Mesenchymal stem cell (in vitro differentiated cells and primary cell): ENCODE data around the gene DNASE1L1.

Experiments used
- DNase-seq: peaks from one replicate; pipeline ENCODE4 v3.0.0-alpha.2; 2013
- H2AFZ ChIP-seq: one replicate; pipeline ENCODE4 v1.6.1; 2013; ENCODE audit warnings: low read depth, mild to moderate bottlenecking, control low read depth, inconsistent platforms, low read length, moderate library complexity
- H2AK5ac ChIP-seq: 2 replicates; pipeline ENCODE4 v1.6.1; 2013; ENCODE audit warnings: low read length, moderate library complexity, mild to moderate bottlenecking, inconsistent platforms; ENCODE audit not compliant: severe bottlenecking
- H2BK120ac ChIP-seq: one replicate; pipeline ENCODE4 v1.6.1; 2013; ENCODE audit warnings: low read depth, mild to moderate bottlenecking, inconsistent platforms, low read length, moderate library complexity
- H2BK12ac ChIP-seq, 2 experiments: one replicate each; pipeline ENCODE4 v1.6.1; 2013; ENCODE audit warnings: inconsistent platforms in 2 of 2, low read length in 2 of 2, mild to moderate bottlenecking in 2 of 2, moderate library complexity in 2 of 2, control low read depth in 1 of 2
- H2BK15ac ChIP-seq: one replicate; pipeline ENCODE4 v1.6.1; 2013; ENCODE audit warnings: mild to moderate bottlenecking, low read depth, inconsistent platforms; ENCODE audit not compliant: poor library complexity, severe bottlenecking
- H2BK5ac ChIP-seq: 2 replicates; pipeline ENCODE4 v1.6.1; 2013; ENCODE audit warnings: low read depth, mild to moderate bottlenecking, low read length, control low read depth, inconsistent platforms; ENCODE audit not compliant: poor library complexity, severe bottlenecking
- H3K14ac ChIP-seq, 2 experiments: one replicate each; pipeline ENCODE4 v1.6.1; 2013; ENCODE audit warnings: inconsistent platforms in 2 of 2, low read length in 2 of 2, control low read depth in 1 of 2, mild to moderate bottlenecking in 1 of 2, moderate library complexity in 1 of 2
- H3K18ac ChIP-seq, 2 experiments: one replicate each; pipeline ENCODE4 v1.6.1; 2013; ENCODE audit warnings: inconsistent platforms in 2 of 2, low read length in 2 of 2, control low read depth in 1 of 2, low read depth in 1 of 2, mild to moderate bottlenecking in 1 of 2
- H3K23ac ChIP-seq, 2 experiments: one replicate each; pipeline ENCODE4 v1.6.1; 2013; ENCODE audit warnings: inconsistent platforms in 2 of 2, low read length in 2 of 2, mild to moderate bottlenecking in 2 of 2, moderate library complexity in 2 of 2, control low read depth in 1 of 2
- H3K27ac ChIP-seq: 2 replicates; pipeline ENCODE4 v1.5.1; 2013; ENCODE audit warnings: mild to moderate bottlenecking, moderate library complexity, low read length, control low read depth, inconsistent platforms; ENCODE audit not compliant: poor library complexity, severe bottlenecking
- H3K27me3 ChIP-seq, 2 experiments: 2 replicates each; pipeline versions ENCODE4 v1.6.1 to v1.7.0; 2013; ENCODE audit warnings: low read length in 2 of 2, mild to moderate bottlenecking in 2 of 2, moderate library complexity in 2 of 2, control low read depth in 1 of 2, inconsistent platforms in 1 of 2; ENCODE audit not compliant: control insufficient read depth in 1 of 2, insufficient read depth in 1 of 2
- H3K36me3 ChIP-seq, 2 experiments: 2 replicates each; pipeline versions ENCODE4 v1.6.1 to v1.7.0; 2013; ENCODE audit warnings: low read length in 2 of 2, control low read depth in 1 of 2, inconsistent platforms in 1 of 2, low read depth in 1 of 2, mild to moderate bottlenecking in 1 of 2; ENCODE audit not compliant: insufficient read depth in 2 of 2, control insufficient read depth in 1 of 2
- H3K4ac ChIP-seq, 2 experiments: one replicate each; pipeline ENCODE4 v1.6.1; 2013; ENCODE audit warnings: inconsistent platforms in 2 of 2, low read length in 2 of 2, mild to moderate bottlenecking in 2 of 2, moderate library complexity in 2 of 2, control low read depth in 1 of 2, low read depth in 1 of 2
- H3K4me1 ChIP-seq: 2 replicates; pipeline ENCODE4 v1.6.1; 2013; ENCODE audit warnings: low read depth, low read length, control low read depth; ENCODE audit not compliant: control insufficient read depth, insufficient read depth
- H3K4me2 ChIP-seq: 2 replicates; pipeline ENCODE4 v1.6.1; 2013; ENCODE audit warnings: low read length, mild to moderate bottlenecking, inconsistent platforms; ENCODE audit not compliant: poor library complexity, severe bottlenecking
- H3K4me3 ChIP-seq, 2 experiments: 2 replicates each; pipeline versions ENCODE4 v1.5.1 to v1.7.0; 2013; ENCODE audit warnings: low read length in 2 of 2, mild to moderate bottlenecking in 2 of 2, control low read depth in 1 of 2, low read depth in 1 of 2; ENCODE audit not compliant: insufficient read depth in 1 of 2
- H3K79me1 ChIP-seq: replicated peaks from 2 replicates; pipeline ENCODE4 v1.6.1; 2013; ENCODE audit warnings: mild to moderate bottlenecking, control low read depth, low read length, inconsistent platforms; ENCODE audit not compliant: poor library complexity, severe bottlenecking
- H3K9ac ChIP-seq: 2 replicates; pipeline ENCODE4 v1.7.0; 2013; ENCODE audit warnings: mild to moderate bottlenecking, low read length, moderate library complexity
- H3K9me3 ChIP-seq: 2 replicates; pipeline ENCODE4 v1.7.0; 2013; ENCODE audit warnings: mild to moderate bottlenecking, low read length; ENCODE audit not compliant: control insufficient read depth
- H4K8ac ChIP-seq: one replicate; pipeline ENCODE4 v1.6.1; 2013; ENCODE audit warnings: inconsistent platforms, mild to moderate bottlenecking, low read length, moderate library complexity
- H4K91ac ChIP-seq: one replicate; pipeline ENCODE4 v1.6.1; 2013; ENCODE audit warnings: mild to moderate bottlenecking, low read length, inconsistent platforms
- WGBS: methylation state at CpG from one replicate; pipeline ENCODE4 v1.1.7; 2013; ENCODE audit warnings: mixed read lengths; 5-methylcytosine and 5-hydroxymethylcytosine counted together

Gene DNASE1L1

DNA sequence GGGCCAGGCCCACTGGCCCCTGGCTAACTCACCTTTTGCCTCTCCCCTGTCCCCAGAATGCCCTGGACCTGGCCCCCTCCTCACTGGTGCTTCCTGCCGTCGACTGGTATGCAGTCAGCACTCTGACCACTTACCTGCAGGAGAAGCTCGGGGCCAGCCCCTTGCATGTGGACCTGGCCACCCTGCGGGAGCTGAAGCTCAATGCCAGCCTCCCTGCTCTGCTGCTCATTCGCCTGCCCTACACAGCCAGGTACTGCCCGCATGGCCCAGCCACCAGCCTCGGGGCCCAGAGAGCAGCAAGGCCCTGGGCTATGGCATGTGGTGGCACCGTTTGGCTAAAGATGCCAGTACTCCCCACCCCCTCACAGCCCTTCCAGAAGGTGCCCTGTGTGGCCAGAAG is 23.2 kb upstream of the DNASE1L1 start:
- Histone ChIP-seq H2BK12ac (no peak overlapping the region), H3K79me1 (peaks cover 10% of the 10 kb centered on the region), H2AK5ac (no peak overlapping the region), H3K4me3 (no peak overlapping the region), H4K8ac (no peak overlapping the region), H3K9ac (no peak overlapping the region), H3K4me2 (no peak overlapping the region), H3K4me1 (peaks cover 26% of the 10 kb centered on the region), H3K18ac (no peak overlapping the region), H2BK5ac (no peak overlapping the region), H3K9me3 (no peaks in the 10 kb centered on the region), H3K27ac (no peak overlapping the region), H2BK15ac (no peak overlapping the region), H3K4ac (no peak overlapping the region), H4K91ac (no peak overlapping the region), H2BK120ac (no peak overlapping the region), H2AFZ (no peak overlapping the region), H3K14ac (no peak overlapping the region), H3K27me3 (peaks cover 0 to 3% of the 10 kb centered on the region in 2 experiments), H3K36me3 (peaks cover 43 to 55% of the 10 kb centered on the region in 2 experiments), H3K23ac (no peak overlapping the region)
- no peak for DNase-seq
- WGBS, result 96% methylated on average over 4 of the region's 8 CpGs

DNA sequence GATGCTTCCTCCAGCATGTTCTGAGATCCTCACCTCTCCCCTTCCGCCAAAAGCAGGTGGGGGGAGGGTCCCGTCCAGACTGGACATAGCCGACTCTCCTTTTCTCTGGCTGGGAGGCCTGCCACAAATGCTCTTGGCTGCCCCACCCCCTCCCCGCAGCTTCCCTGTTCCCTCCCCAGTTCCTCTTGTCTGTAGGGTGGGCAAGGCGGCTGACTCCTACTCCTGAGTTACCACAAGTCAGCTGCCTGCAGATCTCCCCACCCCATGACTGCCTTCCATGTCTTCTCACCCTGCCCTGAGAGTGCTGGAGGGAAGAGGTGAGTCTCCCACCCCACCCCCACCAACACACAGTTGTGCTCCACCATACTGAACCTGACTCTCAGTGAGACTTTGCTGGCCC is 22.3 kb upstream of the DNASE1L1 start:
- Histone ChIP-seq H3K36me3 (peaks cover 43 to 54% of the 10 kb centered on the region in 2 experiments), H2BK120ac (no peak overlapping the region), H2AK5ac (no peak overlapping the region), H3K4me2 (no peak overlapping the region), H3K4me1 (peaks cover 26% of the 10 kb centered on the region), H3K79me1 (peaks cover 10% of the 10 kb centered on the region), H2BK15ac (no peak overlapping the region), H2BK12ac (peak overlapping the region in 1 of 2 experiments; percentile 52), H3K23ac (no peak overlapping the region), H3K9me3 (no peaks in the 10 kb centered on the region), H3K4me3 (no peak overlapping the region), H3K4ac (no peak overlapping the region), H3K27me3 (peaks cover 0 to 3% of the 10 kb centered on the region in 2 experiments), H2BK5ac (no peak overlapping the region), H3K9ac (no peak overlapping the region), H3K18ac (no peak overlapping the region), H2AFZ (no peak overlapping the region), H4K91ac (no peak overlapping the region), H3K27ac (no peak overlapping the region), H4K8ac (no peak overlapping the region), H3K14ac (no peak overlapping the region)
- 81% methylated on average over 3 of the region's 5 CpGs for WGBS
- DNase-seq, result no peak

DNA sequence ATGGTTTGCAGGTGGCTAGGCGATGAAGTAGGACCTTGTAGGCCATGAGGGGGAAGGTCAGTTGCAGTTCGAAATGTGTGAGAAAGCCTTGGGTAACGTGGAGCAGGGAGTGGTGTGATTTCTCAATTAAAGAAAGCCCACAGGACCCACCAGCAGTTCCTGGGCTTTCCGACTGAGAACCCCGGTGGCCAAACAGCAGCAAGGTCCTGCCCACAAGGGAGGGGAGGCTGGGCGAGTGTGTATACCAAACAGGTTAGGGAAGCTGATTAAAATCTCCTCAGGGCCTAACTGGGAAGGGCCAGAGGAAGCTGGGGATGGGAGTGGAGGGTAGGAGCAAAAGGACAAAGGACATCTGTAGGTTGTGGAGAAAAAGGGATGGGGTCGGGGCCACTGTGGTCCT is 21.9 kb upstream of the DNASE1L1 start:
- H2BK120ac ChIP-seq, result no peak overlapping the region
- H3K9me3 ChIP-seq, result no peaks in the 10 kb centered on the region
- H3K36me3 ChIP-seq, result peaks cover 41 to 51% of the 10 kb centered on the region in 2 experiments
- H3K27me3 ChIP-seq, result peaks cover 0 to 3% of the 10 kb centered on the region in 2 experiments
- DNase-seq, result no peak
- no peak overlapping the region for H3K14ac ChIP-seq
- no peak overlapping the region for H2AFZ ChIP-seq
- 84% methylated on average over 7 of the region's 7 CpGs for WGBS
- H2BK5ac ChIP-seq, result no peak overlapping the region
- no peak overlapping the region for H2BK12ac ChIP-seq
- H3K79me1 ChIP-seq, result peaks cover 10% of the 10 kb centered on the region
- no peak overlapping the region for H3K9ac ChIP-seq
- peak overlapping the region in 1 of 2 experiments; percentile 50 for H3K23ac ChIP-seq
- peak overlapping the region in 1 of 2 experiments; percentile 13 for H3K4me3 ChIP-seq
- H2BK15ac ChIP-seq, result no peak overlapping the region
- H4K91ac ChIP-seq, result no peak overlapping the region
- no peak overlapping the region for H3K18ac ChIP-seq
- H3K27ac ChIP-seq, result no peak overlapping the region
- peaks cover 25% of the 10 kb centered on the region for H3K4me1 ChIP-seq
- H2AK5ac ChIP-seq, result no peak overlapping the region
- H3K4ac ChIP-seq, result no peak overlapping the region
- no peak overlapping the region for H4K8ac ChIP-seq
- H3K4me2 ChIP-seq, result no peak overlapping the region

DNA sequence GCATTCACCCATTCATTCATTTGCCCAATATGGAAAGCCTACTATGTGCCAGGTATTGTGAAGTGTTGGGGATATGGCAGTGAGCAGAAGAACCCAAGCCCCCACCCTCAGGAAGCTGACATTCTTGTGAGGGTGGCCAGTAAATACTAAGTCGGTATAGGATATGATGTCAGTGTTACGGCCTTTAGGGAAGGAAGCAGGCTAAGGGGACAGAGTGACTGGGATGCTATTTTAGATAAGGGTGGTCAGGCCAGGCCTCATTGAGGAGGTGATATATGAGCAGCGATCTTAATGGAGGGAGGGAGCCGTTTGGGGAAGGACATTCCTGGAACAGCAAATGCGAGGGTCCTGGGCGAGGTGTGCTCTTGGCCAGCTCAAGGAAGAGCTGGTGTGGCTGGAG is 21.4 kb upstream of the DNASE1L1 start:
- H3K27ac ChIP-seq, result no peak overlapping the region
- no peak overlapping the region for H3K9ac ChIP-seq
- peaks cover 0 to 3% of the 10 kb centered on the region in 2 experiments for H3K27me3 ChIP-seq
- H3K18ac ChIP-seq, result no peak overlapping the region
- peak overlapping the region in 1 of 2 experiments; percentile 48 for H3K14ac ChIP-seq
- H3K4me3 ChIP-seq, result peak overlapping the region in 1 of 2 experiments; percentile 13
- no peak overlapping the region for H2BK5ac ChIP-seq
- H3K4ac ChIP-seq, result no peak overlapping the region
- no peak overlapping the region for H2AFZ ChIP-seq
- peak overlapping the region in 1 of 2 experiments; percentile 50 for H3K23ac ChIP-seq
- H3K4me1 ChIP-seq, result peaks cover 25% of the 10 kb centered on the region
- no peak overlapping the region for H2AK5ac ChIP-seq
- no peak overlapping the region for H2BK15ac ChIP-seq
- H4K8ac ChIP-seq, result no peak overlapping the region
- peaks cover 10% of the 10 kb centered on the region for H3K79me1 ChIP-seq
- no peak overlapping the region for H2BK120ac ChIP-seq
- H3K4me2 ChIP-seq, result no peak overlapping the region
- H3K36me3 ChIP-seq, result peaks cover 37 to 47% of the 10 kb centered on the region in 2 experiments
- no peak for DNase-seq
- 69% methylated on average over 6 of the region's 6 CpGs for WGBS
- no peak overlapping the region for H2BK12ac ChIP-seq
- no peaks in the 10 kb centered on the region for H3K9me3 ChIP-seq
- no peak overlapping the region for H4K91ac ChIP-seq
